Suprapubic skin (tissue), 4 donors: ENCODE results near the gene FNDC3A.

Source experiments
- CTCF ChIP-seq, 2 donors: fragments of 200-600 bp in 1 of 2; fragments of 450-650 bp in 1 of 2; sonication (generic) in 1 of 2; IDR thresholded peaks; one replicate each; pipeline ENCODE4 v1.5.1; 2016 to 2019; ENCODE audit warnings: antibody characterized with exemption in 2 of 2, mild to moderate bottlenecking in 1 of 2, moderate library complexity in 1 of 2
- EP300 ChIP-seq: sonication (generic); formaldehyde crosslinking; IDR thresholded peaks from one replicate; pipeline ENCODE4 v1.6.1; 2017; ENCODE audit warnings: antibody characterized with exemption
- POLR2A ChIP-seq, 2 donors: fragments of 450-650 bp; IDR thresholded peaks; one replicate each; pipeline ENCODE4 v1.6.1; 2017; ENCODE audit warnings: antibody characterized with exemption in 2 of 2, mild to moderate bottlenecking in 2 of 2, moderate library complexity in 2 of 2
- POLR2AphosphoS5 ChIP-seq, 3 donors: sonication (generic); formaldehyde crosslinking; IDR thresholded peaks; one replicate each; pipeline ENCODE4 v1.6.1; 2017; ENCODE audit warnings: antibody characterized with exemption in 3 of 3

- TF ChIP-seq CTCF (IDR thresholded peaks at IDR 0.05) (no peak), EP300 (no peak), POLR2AphosphoS5 (IDR thresholded peaks at IDR 0.05) (no peak), POLR2A (IDR thresholded peaks at IDR 0.05) (no peak)
Observed at GRCh38 chr13:49213997-49214916, 238.5 kb downstream of the FNDC3A start.
